K562 (cell line): ENCODE data around the gene NPS. TPM values are rescaled to one million over a fixed set of nuclear protein-coding genes. Genes with fewer than 3 reads are reported as not detected.

ENCODE experiments used
- ATAC-seq: fragments of 200-7000 bp; cut with Tn5 transposase; 3 replicates; pipeline ENCODE4 v1.9.1; 2020; ENCODE audit warnings: moderate library complexity
- BruUV-seq: library from RNA; stranded (reverse); fragments of 400-500 nt; replicated peaks from 2 replicates; lab custom pipeline; 2021; lab: Mats Ljungman, UMichigan
- CTCF ChIA-PET: fragments of 300-600 bp; formaldehyde crosslinking; extraction: SDS; loops from one replicate; lab custom pipeline; 2021; ENCODE audit warnings: low intra/inter-chr PET ratio; lab: Yijun Ruan, JAX
- POLR2A ChIA-PET: fragments of 300-600, 350-650 bp; sonication (Branson Sonifier 250); formaldehyde crosslinking; extraction: SDS; loops from one replicate; lab custom pipeline; 2021; ENCODE audit warnings: antibody characterized with exemption, inconsistent platforms; lab: Yijun Ruan, JAX
- DNase-seq, 4 experiments: peaks; one replicate each; pipeline versions ENCODE4 v3.0.0 to v3.0.0-alpha.2; 2011 to 2018; ENCODE audit warnings: low spot score in 3 of 4, mixed read lengths in 3 of 4; ENCODE audit errors: extremely low read depth in 1 of 4
- FAIRE-seq: peaks from 2 replicates; lab custom pipeline; 2011; peaks lifted over from hg19 to GRCh38; lab: Jason Lieb, UNC
- H2AFZ ChIP-seq: 2 replicates; pipeline ENCODE4 v1.6.0; 2011; ENCODE audit warnings: low read depth, low read length, control low read depth, inconsistent platforms
- H3K27ac ChIP-seq: fragments of 200-600 bp; 3 replicates; pipeline ENCODE4 v1.8.0; 2011; ENCODE audit warnings: low read depth, mild to moderate bottlenecking, control low read depth, inconsistent platforms, low read length, moderate library complexity, mixed read lengths; ENCODE audit errors: extremely low read depth
- H3K27me3 ChIP-seq, 2 experiments: fragments of 300-600 bp in 1 of 2; 2 replicates in 1 of 2; 3 replicates in 1 of 2; pipeline versions ENCODE4 v1.6.0 to v1.8.0; 2011; ENCODE audit warnings: inconsistent platforms in 2 of 2, low read length in 2 of 2, mild to moderate bottlenecking in 1 of 2, mixed read lengths in 1 of 2, moderate library complexity in 1 of 2; ENCODE audit not compliant: control insufficient read depth in 2 of 2, insufficient read depth in 2 of 2
- H3K36me3 ChIP-seq: fragments of 300-600 bp; 3 replicates; pipeline ENCODE4 v1.8.0; 2011; ENCODE audit warnings: mild to moderate bottlenecking, low read length, inconsistent platforms; ENCODE audit not compliant: control insufficient read depth, insufficient read depth
- H3K4me1 ChIP-seq, 2 experiments: fragments of 200-600 bp in 1 of 2; replicated peaks in 1 of 2; 2 replicates in 1 of 2; 3 replicates in 1 of 2; pipeline versions ENCODE4 v1.5.1 to v1.8.0; 2011; ENCODE audit warnings: inconsistent platforms in 2 of 2, low read length in 2 of 2, mild to moderate bottlenecking in 1 of 2, mixed read lengths in 1 of 2, moderate library complexity in 1 of 2; ENCODE audit not compliant: control insufficient read depth in 2 of 2, insufficient read depth in 2 of 2
- H3K4me2 ChIP-seq: 2 replicates; pipeline ENCODE4 v1.6.1; 2011; ENCODE audit warnings: low read length, control low read depth, inconsistent platforms, mixed read lengths; ENCODE audit not compliant: insufficient read depth
- H3K4me3 ChIP-seq: fragments of 200-600 bp; sonication (generic), shearing (Covaris generic); 2 replicates; pipeline ENCODE4 v1.5.1; 2016; ENCODE audit warnings: control low read depth, inconsistent platforms
- H3K79me2 ChIP-seq: fragments of 200-600 bp; 3 replicates; pipeline ENCODE4 v1.8.0; 2011; ENCODE audit warnings: low read length, inconsistent platforms; ENCODE audit not compliant: control insufficient read depth, insufficient read depth
- H3K9ac ChIP-seq, 2 experiments: 2 replicates each; pipeline versions ENCODE4 v1.6.0 to v1.6.1; 2011; ENCODE audit warnings: low read depth in 2 of 2, low read length in 2 of 2, control low read depth in 1 of 2, inconsistent platforms in 1 of 2, mild to moderate bottlenecking in 1 of 2, mixed read lengths in 1 of 2; ENCODE audit not compliant: insufficient read depth in 1 of 2
- H3K9me1 ChIP-seq: one replicate; pipeline ENCODE4 v1.6.0; 2011; ENCODE audit warnings: inconsistent platforms, mild to moderate bottlenecking, low read length, moderate library complexity; ENCODE audit not compliant: control insufficient read depth, insufficient read depth
- H3K9me3 ChIP-seq: replicated peaks from 2 replicates; pipeline ENCODE4 v1.5.1; 2011; ENCODE audit warnings: low read depth, low read length, inconsistent platforms; ENCODE audit not compliant: control insufficient read depth, insufficient read depth
- H4K20me1 ChIP-seq: replicated peaks from 2 replicates; pipeline ENCODE4 v1.6.1; 2011; ENCODE audit warnings: low read length, inconsistent platforms, mixed read lengths; ENCODE audit not compliant: control insufficient read depth, insufficient read depth
- E2F5 ChIP-seq: sonication (generic); formaldehyde crosslinking; IDR thresholded peaks from 2 replicates; pipeline ENCODE4 v1.8.0; 2022; ENCODE audit warnings: mild to moderate bottlenecking, missing genetic modification reagents
- EHMT2 ChIP-seq: fragments of 450-650 bp; IDR thresholded peaks from 2 replicates; pipeline ENCODE4 v1.6.1; 2018; ENCODE audit warnings: antibody characterized with exemption
- HIVEP1 ChIP-seq: fragments of 250-450 bp; sonication (Bioruptor Pico); IDR thresholded peaks from 2 replicates; pipeline ENCODE4 v1.4.0; 2020; ENCODE audit warnings: mild to moderate bottlenecking
- RHOXF2B ChIP-seq: fragments of 250-450 bp; sonication (Bioruptor Pico); conservative IDR thresholded peaks from 2 replicates; pipeline ENCODE4 v1.5.1; 2021
- SRSF1 ChIP-seq: fragments of 200-400 bp; formaldehyde crosslinking; IDR thresholded peaks from 2 replicates; pipeline ENCODE4 v1.6.1; 2017; ENCODE audit warnings: mild to moderate bottlenecking, low read depth, low read length, moderate library complexity
- SRSF3 ChIP-seq: fragments of 200-400 bp; formaldehyde crosslinking; IDR thresholded peaks from 2 replicates; pipeline ENCODE4 v1.6.1; 2016; ENCODE audit warnings: mild to moderate bottlenecking, low read length, moderate library complexity; ENCODE audit not compliant: insufficient read depth
- U2AF1 ChIP-seq: fragments of 200-400 bp; formaldehyde crosslinking; optimal IDR thresholded peaks from 2 replicates; pipeline ENCODE3; 2017; ENCODE audit warnings: mild to moderate bottlenecking, low read depth, low read length, moderate library complexity
- ZFP91 ChIP-seq: sonication (generic); formaldehyde crosslinking; IDR thresholded peaks from 2 replicates; pipeline ENCODE4 v1.8.0; 2022; ENCODE audit warnings: mild to moderate bottlenecking, missing genetic modification reagents
- ZNF398 ChIP-seq: fragments of 250-450 bp; sonication (Bioruptor Pico); IDR thresholded peaks from 2 replicates; pipeline ENCODE4 v1.8.0; 2021; ENCODE audit warnings: moderate library complexity, mild to moderate bottlenecking, inconsistent platforms
- ZNF77 ChIP-seq: fragments of 250-450 bp; sonication (Bioruptor Pico); IDR thresholded peaks from 2 replicates; pipeline ENCODE4 v1.5.0; 2020
- WGBS: fragments of 100-300 bp; shearing (Covaris generic); methylation state at CpG from one replicate; pipeline ENCODE4 v1.1.6; 2016; ENCODE audit warnings: low coverage, mixed read lengths; ENCODE audit not compliant: insufficient coverage; ENCODE audit errors: missing lambda C conversion rate; 5-methylcytosine and 5-hydroxymethylcytosine counted together
- in situ Hi-C: fragments of 300-500 bp; cut with MboI; formaldehyde crosslinking; loops from 4 replicates; pipeline ENCODE4 v1.15.0; 2018; ENCODE audit warnings: inconsistent platforms, mixed read lengths
- intact Hi-C: fragments of 100-400 bp; cut with micrococcal nuclease; formaldehyde crosslinking; loops from 2 replicates; pipeline ENCODE4 v1.14.2; 2022
- polyA plus RNA-seq, 8 experiments: library from polyadenylated mRNA; depleted of rRNA in 4 of 8; stranded (reverse) in 5 of 8; unstranded in 3 of 8; fragments of >200 nt; fragmentation: Nextera tagmentation in 2 of 8; fragmentation: Illumina TruSeq in 1 of 8; extraction: Ambion mirVana in 2 of 8; extraction: Trizol in 1 of 8; gene quantifications; 2 replicates each; pipeline versions ENCODE4 v1.2.1 to v1.2.3, GENCODE V29; 2011 to 2014; ENCODE audit warnings: inconsistent platforms in 1 of 8, missing spikeins in 1 of 8
- total RNA-seq, 7 experiments: library from RNA; depleted of rRNA in 6 of 7; stranded (reverse); fragments of >200 nt in 6 of 7; fragmentation: Illumina TruSeq in 2 of 7; extraction: Trizol in 2 of 7; gene quantifications; 2 replicates each; pipeline versions ENCODE4 v1.2.1 to v1.2.3, GENCODE V29; 2011 to 2021; ENCODE audit warnings: low replicate concordance in 1 of 7

NPS gene
- total and polyA plus RNA-seq, 9 of the 15 experiments (the other 6 are each of a cell fraction or from before 2014, with no cell fraction given) = not detected

- intact Hi-C loops = no loop called here
- H3K9me3 ChIP-seq = no peaks in the 10 kb centered on the region
- no peak for TF ChIP-seq RHOXF2B
- no peak for TF ChIP-seq HIVEP1 (CRISPR knock-in tag)
- no peak for TF ChIP-seq ZFP91
- no peak for TF ChIP-seq SRSF1
- no peak for TF ChIP-seq U2AF1
- no peak for TF ChIP-seq ZNF77 (CRISPR knock-in tag)
- TF ChIP-seq ZNF398 (CRISPR knock-in tag) = no peak
- TF ChIP-seq SRSF3 = no peak
- no peak for TF ChIP-seq EHMT2
- TF ChIP-seq E2F5 (CRISPR knock-in tag) = no peak
- TF ChIP-seq, all 486 proteins: peak for 0
- no peak overlapping the region for H3K4me3 ChIP-seq
- no peak overlapping the region for H3K9ac ChIP-seq
- no peak overlapping the region for H3K27ac ChIP-seq
- no peak overlapping the region for H3K4me2 ChIP-seq
- BruUV-seq = no TSS peak
- ATAC-seq = no peak
- ChIA-PET CTCF (no interaction called here), POLR2A (no interaction called here)
- in situ Hi-C loops = no loop called here
- no peaks in the 10 kb centered on the region for H3K79me2 ChIP-seq
- no peak overlapping the region for H2AFZ ChIP-seq
- FAIRE-seq = no peak
- H3K36me3 ChIP-seq = no peaks in the 10 kb centered on the region
- H3K4me1 ChIP-seq = no peaks in the 10 kb centered on the region
- H4K20me1 ChIP-seq = no peaks in the 10 kb centered on the region
- 0% methylated on average over 7 of the region's 8 CpGs for WGBS
- H3K9me1 ChIP-seq = no peaks in the 10 kb centered on the region
- DNase-seq = no peak
- no peaks in the 10 kb centered on the region for H3K27me3 ChIP-seq
Observed at GRCh38 chr10:127535802-127536515, 13.2 kb upstream of the NPS start.
